Iris pigment epithelial cell (primary cell): ENCODE data around the gene B9D1.

Experiments
- DNase-seq: peaks from one replicate; pipeline ENCODE4 v3.0.0-alpha.2; 2011; ENCODE audit warnings: low read depth

The B9D1 gene

DNA sequence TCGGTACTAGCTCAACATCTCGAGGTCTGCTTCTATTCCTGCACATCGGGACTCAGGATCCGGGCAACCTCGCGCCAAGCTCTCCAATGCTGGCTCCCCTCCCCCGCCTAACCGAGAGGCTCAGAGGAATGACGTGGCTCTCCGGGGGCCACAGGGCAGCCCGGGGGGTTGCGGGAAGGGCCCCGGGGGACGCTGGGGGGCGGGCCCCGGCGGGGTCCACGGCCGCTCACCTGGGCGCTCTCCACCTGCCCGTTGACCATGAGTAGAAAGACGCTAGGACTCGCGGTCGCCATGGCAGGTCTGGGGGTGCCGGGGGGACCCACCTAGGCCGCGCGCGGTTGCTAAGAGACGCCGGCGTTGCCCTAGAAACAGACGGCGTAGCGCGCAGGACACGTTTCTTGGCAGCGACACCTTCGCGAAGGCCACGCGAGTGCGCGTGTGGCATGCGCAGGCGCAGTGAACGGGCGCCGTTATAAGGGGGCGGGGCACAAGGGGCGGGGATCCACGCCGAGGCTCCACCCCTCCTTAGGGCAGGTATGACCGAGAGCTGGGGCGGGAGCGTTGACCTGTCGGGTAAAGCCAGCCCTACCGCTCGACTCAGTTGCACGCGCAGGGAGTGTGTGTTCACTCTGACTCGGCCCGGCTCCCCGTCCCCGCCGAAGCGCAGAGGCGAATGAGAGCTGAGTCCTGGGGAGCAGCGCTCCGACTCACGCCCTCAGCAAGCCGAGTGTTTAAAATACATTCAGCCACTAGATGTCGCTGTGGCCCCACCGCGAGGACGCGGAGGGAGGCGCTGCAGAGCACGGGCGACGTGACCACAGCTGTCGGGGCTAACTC, at the start of gene B9D1:
B9D1 (minus strand) TSS at position 447 of the 837 bp plus-strand sequence; CDS start at position 293, 154 bp downstream.
- DNase-seq: peak; percentile 86

DNA sequence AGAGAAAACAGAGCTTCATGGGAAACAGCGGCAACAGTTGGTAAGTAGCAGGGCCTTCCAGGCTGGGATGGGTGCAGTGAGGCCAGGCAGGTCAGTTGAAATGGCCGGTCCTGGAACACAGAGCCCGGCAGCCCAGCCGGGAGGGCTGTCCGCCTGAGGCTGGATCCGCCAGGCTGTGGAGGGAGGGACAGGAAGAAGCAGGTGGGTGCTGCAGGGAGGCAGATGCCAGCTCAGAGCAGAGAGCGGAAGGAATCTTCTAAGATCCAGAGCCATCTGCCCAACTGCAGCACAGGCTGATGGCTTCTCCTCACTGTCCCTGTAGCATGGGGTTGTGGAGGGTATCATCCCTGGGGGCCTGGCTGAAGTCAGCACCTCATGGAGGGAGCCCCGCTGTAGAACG, 49.1 kb upstream of the B9D1 start:
- DNase-seq: no peak

DNA sequence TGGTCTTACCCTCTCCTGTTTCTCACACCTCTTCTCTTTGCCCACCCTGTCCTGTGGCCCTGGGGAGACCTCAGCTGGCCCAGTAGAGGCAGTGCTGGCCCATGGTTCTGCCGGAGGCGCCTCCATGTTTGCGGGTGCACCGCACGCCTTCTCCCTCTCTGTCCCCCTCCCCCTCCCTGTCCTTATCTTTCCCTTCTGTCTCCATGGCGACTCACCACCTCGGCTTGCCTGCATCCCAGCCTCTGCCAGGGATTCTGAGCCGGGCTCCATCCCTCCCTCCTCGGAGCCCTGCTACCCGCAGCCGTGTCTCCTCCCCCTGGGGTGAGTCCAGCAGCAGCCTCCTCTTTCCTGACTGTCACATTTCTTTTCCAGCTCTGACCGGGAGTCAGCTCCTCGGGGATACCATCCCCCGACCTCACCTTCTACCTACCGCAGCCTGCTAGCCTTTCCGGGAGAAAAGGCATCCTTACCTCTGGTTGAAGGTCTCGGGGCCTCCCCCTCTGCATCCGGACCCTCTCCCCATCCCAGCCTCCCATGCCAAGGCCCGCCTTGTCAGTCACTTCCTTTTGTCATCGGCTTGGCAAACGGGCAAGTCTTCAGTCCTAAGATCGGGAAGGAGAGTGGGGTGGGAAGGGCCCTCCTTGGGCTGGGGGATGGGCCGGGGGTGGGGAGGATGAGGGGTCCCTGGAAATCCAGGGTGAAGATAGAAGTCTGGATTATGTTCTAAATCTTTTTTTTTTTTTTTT, 48.5 kb upstream of the B9D1 start, which contains the start of gene RNF112:
RNF112 (plus strand) TSS at position 358 of the 746 bp plus-strand sequence; CDS start at position 535, 177 bp downstream.
- DNase-seq: no peak

DNA sequence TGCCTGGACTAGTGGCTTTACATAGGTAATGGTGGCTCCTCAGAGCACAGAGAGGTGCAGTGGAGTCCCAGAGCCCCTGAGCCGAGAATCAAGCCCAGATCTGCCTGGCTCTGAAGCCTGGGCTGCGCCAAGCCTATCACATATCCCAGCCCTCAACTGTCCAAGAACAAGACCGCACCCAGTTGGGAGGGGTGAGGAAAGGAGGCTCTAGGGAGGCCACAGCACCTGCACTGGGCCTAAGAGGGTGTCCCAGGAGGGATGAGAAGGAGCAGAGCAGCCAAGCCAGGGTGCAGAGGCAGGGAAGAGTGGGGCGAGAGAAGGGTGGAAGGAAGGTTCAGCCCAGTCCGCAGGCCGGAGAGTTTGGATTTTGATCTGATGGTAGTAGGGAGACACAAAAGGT, 47.6 kb upstream of the B9D1 start:
- DNase-seq: no peak

- DNase-seq: peak; percentile 82
Observed at GRCh38 chr17:19409509-19409908, 47.0 kb upstream of the B9D1 start.

DNA sequence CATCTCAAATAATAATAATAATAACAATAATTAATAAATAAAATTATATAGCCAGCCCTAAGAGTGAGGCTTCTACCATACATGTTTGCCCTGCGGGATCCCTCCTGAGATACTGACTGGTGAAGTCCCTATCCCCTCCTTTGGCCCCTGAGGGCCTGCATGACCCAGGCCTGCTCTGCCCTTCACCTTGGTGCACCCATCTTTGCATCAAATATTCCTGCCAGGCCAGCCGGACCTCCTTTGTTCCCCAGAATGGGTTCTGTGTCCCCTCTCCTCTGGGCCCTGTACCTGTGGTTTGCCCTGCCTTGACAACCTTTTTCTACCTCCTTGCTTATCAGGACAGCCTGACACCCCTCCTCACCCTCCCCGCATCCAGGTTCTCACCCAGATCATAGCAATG, 46.5 kb upstream of the B9D1 start:
- DNase-seq: no peak

- no peak for DNase-seq
Observed at GRCh38 chr17:19408346-19408710, 45.8 kb upstream of the B9D1 start.

DNA sequence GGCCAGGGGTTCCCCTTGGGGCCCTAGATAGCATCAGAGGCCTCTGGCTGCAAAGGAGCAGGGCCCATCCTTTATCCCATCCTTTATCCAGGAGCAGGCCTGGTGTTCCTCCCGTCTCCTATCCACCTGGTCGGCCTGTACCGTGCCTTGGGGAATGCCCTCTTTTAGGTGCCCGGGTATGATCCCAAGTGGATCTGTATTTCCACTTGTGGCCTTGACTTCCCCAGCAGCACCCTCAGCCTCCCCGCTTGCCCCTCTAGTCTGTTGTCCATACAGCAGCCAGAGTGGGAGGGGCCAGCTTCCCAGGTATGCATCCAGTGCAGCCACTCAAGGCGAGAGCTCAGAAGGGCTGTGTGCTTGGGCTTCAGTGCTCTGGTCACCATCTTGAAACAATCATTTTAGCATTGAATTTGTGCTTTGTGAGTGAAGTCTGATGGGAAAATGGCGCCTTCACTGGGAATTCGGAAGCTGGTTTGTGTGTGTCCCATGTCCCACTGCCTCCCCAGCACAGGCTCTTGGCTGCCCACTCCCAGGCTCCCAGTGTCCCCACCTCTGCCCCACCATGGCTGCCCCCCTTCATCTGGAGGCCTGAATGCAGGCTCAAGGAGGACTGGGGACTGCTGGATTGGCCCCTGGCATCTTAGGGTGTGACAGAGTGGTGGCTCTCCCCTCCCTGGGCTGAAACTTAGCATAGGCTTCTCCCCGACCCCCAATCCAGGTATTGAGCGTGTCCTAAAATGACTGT, 45.2 kb upstream of the B9D1 start:
- no peak for DNase-seq

DNA sequence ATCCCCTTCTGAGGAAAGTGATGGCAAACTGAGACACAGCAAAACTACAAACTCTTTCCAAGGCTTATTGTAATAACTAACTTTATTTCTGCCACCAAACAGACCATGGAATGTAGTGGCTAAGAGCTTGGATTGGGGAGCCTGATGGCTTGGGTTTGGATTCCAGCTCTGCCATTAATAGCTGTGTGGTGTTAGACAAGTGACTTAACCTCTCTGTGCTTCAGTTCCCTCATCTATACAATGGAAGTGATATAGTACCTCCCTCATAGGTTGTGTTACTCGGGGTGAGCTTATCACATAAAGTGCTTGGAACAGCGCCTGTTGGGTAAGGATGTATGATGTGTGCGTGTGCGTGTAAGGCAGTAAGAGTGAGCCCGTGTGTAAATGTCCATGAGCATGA, 42.6 kb upstream of the B9D1 start:
- no peak for DNase-seq

DNA sequence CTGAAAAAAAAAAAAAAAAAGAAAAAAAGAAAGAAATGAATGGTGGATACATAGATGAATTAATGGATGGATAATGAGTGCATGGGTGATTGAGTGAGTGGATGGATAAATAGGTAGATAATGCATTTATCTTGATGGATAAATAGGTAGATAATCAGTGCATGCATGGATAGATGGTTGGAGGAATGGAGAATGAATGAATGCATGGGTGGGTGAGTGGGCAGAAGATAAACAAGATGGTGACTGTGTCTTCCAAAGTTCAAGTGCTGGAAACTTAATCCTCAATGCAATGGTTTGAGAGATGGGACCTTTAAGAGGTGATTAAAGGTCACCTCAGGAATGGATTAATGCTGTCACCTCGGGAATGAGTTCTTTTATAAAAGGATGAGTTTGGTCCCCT, 41.7 kb upstream of the B9D1 start:
- no peak for DNase-seq

- DNase-seq: no peak
Observed at GRCh38 chr17:19403021-19403420, 40.5 kb upstream of the B9D1 start.

DNA sequence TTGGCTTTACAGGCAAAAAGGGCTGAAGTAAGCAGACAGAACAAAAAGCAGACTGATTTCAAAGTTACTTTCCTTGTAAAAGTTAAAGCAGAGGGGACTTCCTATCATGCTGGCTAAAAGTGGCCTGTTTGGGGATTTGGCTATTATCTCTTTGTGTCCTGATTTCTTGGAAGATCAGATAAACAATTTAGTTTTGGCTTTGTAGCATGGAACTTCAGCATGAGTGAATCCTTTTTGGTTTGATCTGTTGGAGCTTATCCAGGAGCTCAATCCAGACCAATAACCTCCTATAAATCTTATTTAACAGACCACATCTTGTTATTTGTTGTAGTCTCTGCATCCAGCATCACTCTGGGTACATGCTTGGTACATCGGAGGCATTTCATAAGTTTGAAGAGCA, 39.6 kb upstream of the B9D1 start:
- DNase-seq: no peak

GRCh38 chr17:19401321-19402010, 38.9 kb upstream of the B9D1 start:
- no peak for DNase-seq

DNA sequence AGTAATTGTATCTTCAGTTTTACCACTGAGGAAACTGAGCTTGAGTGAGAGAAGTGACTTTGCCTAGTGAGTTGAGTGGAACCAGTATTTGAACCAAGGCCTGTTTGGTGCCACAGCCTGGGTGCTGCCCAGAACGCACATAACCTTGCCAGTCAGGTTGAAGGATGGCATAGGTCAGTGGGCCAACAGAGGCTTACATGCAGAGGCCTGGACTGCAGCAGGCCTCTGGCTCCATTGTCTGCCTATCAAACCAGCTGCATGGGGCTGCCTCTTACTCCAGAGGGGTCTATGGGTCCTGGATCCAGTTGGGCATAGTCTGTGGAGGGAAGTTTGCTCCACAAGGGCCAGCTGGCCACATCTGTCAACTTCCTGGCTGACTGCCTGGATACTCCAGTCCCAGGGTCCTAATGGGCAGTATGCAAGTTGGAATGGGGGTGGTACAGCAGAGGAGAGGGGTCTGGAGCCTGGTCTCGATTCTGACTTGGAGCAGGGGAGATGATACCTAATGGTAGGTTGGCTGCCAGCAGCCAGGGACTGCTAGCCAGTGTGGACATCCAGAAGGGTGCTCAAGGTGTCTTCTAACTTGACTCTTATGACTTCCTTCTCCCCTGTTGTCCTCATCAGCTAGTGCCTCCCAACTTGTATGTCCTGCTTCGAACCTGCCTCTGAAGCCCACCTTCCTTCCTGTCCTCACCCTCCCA, 37.4 kb upstream of the B9D1 start:
- DNase-seq: no peak

DNA sequence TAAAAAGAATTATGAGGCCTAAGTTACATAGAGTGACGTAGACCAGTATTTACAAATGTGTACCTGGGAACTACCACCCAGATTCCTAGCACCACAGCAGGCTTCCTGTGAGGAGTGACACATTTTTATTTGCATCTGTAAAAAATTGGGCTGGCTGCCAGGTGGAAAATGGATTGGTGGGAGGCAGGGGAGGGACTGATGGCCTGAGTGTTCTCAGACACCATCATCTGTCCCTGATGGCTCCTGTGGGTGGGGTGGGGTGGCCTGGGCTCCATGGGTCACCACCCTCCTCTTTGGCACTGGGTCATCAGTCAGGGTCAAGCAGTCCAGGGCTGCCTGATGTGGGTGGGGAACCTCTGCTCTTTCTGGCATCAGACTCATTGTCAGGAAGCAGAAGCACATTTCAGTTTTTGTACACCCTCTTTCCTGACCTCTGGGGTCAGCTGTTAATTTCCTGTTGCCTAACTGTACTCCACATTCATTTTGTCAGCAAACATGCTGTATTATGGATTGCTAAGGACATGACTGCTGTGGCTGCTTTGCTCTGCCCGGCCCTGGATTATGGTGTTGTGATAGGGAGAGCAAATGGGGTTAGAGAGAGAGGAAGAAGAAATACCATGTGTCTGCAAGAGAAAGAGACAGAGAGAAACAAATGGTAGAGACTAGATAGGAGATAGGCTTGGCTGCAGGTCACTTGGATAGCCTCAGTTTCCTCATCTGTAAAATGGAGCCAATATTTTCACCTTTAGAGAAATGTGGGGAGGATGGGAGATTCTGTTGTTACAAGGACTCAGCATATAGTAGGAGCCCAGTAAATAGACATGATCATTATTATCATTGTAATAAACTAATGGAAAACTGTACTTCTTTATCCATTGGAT, 36.0 kb upstream of the B9D1 start:
- peak; percentile 58 for DNase-seq

DNA sequence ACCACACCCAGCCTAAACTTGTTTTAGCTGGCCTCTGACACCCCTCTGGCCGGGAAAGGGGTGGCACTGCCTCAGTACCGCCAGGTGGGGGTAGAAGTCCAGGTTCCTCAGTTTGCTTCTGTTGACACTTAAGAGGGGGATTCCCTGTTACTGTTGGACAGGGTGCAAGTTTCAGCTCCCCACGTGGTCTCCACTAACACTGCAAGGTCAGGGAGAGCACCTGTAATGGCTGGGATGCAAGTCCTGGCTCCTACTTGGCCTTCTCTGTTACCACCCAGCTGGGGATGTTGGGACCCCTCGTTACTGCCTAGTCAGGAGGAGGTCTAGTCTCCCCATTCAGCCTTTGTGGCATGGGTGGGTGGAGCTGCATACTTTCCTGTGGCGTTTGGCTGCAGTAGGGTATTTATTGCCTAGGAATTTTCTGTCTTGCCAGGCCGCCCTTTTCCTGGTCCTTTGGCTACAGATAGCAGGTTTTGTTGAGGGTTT, 35.1 kb upstream of the B9D1 start:
- no peak for DNase-seq

GRCh38 chr17:19392303-19392702, 29.8 kb upstream of the B9D1 start:
- DNase-seq: no peak

DNA sequence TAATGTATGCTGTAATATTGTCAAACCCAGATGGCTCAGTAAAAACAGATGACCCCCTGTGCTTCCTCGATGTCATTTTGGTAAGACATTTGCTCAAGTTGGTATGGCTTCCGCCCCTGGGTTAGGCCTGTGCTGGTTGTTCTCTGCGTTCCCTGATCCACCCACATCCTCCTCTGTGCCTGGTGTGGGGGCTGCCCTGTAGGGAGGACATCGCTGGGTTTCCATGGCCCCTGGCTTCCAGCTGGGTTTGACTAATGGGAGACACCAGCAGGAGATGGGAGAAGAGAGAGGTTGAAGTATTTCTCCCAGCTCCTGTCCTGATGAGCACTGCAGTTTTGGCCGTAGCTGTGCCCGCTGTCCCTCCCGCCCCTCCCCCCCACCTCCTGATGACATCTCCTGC, 28.9 kb upstream of the B9D1 start:
- no peak for DNase-seq

GRCh38 chr17:19390951-19391350, 28.4 kb upstream of the B9D1 start:
- no peak for DNase-seq
